Dermis blood vessel endothelial cell (primary cell): ENCODE measurements around the gene PTPRS. TPM values are rescaled to one million over a fixed set of nuclear protein-coding genes. Genes with fewer than 3 reads are reported as not detected.
A peak's percentile ranks its signal among the peaks of the same experiment; 100 is the strongest.

Source experiments
- DNase-seq: peaks from one replicate; pipeline ENCODE4 v3.0.0; 2010
- total RNA-seq: library from RNA; depleted of rRNA; stranded (reverse); fragments of >200 nt; gene quantifications from 2 replicates; pipeline ENCODE4 v1.2.3, GENCODE V29; 2014

The PTPRS gene
- total RNA-seq, 1 donor from 2014 or later: 26.2 TPM

DNA sequence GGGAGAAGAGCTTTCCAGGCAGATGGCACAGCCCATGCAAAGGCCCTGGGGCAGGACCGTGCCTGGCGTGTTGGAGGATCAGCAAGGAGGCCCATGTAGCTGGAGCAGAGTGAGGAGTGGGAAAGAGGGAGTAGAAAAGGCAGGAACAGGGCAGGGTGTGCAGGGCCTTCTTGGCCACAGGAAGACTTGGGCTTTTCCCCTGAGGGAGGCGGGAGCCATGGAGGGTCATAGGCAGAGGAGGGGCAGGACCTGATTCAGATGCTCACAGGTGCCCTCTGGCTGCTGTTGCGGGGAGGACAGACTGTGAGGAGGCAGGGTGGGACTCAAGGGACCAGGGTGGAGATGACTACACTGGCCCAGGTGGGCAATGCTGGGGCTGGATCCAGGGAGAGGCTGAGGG is 13.8 kb upstream of the PTPRS start:
- DNase-seq: peak; percentile 19

DNA sequence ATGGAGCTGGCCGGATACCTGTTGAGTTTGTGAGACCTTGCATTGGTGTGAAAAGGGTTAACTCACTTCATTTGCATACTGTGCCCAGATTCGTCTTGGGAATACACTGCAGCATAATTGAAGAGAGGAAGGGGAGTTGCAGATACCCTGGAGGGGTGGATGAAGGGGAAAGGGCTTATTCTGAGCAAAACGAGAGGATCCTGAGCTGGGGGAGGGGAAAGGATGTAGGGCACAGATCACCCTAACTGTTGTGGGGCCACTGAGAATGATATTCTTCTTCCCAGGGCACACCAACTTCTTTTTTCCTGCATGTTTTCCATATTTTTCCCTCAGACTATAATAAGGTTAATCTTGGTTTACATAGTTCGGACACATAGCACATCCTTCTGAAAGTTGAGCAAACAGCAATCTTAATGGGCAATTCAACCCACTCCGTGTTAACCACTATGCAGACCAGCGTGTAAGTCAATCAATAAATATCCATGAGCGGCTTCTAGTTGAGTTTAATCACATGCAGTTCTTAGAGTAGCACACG is 11.7 kb upstream of the PTPRS start:
- DNase-seq: no peak

GRCh38 chr19:5351731-5352228 is 11.2 kb upstream of the PTPRS start:
- no peak for DNase-seq

DNA sequence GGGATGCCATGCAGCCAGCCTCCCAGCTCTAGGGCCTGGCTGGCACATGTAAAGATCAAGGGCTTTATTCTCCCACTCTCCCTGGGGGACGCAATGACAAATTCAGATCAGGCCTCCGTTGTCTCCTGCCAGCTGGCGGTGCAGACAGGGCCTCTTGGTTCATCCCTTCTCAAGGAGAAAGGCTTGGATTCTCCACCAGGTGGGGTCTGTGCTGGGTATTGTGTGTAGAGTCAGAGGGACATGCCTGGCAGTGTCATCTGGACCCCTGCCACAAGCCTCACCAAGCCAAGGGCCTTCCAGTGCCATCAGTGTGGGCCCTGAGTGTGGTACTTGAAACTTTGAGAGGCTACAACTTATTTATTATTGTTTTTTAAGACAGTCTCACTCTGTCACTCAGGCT is 8.4 kb upstream of the PTPRS start:
- no peak for DNase-seq

DNA sequence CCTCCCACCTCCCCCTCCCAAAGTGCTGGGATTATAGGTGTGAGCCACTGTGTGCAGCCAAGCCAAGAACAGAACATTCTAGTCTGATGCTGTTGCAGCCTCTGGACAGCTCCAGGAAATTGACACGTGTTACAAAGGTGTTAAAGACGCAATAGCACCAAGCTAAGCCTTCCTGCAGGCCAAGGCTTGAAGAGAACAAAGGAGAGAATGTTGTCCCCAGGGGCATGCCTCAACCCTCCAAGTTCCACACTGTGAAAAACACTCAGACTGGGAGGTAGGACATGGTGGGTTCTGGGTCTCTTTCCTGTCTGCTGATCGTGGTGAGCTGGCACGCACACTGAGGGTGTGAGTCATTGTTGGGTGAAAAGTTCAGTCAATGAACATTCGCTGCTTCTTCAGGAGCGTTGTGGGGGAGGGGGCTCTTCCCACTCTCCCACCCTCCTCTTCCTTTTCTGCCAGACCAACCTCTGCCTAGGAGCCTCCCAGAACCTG is 5.3 kb upstream of the PTPRS start:
- DNase-seq: peak; percentile 17

GRCh38 chr19:5343848-5344247 is 3.2 kb upstream of the PTPRS start:
- DNase-seq: no peak

DNA sequence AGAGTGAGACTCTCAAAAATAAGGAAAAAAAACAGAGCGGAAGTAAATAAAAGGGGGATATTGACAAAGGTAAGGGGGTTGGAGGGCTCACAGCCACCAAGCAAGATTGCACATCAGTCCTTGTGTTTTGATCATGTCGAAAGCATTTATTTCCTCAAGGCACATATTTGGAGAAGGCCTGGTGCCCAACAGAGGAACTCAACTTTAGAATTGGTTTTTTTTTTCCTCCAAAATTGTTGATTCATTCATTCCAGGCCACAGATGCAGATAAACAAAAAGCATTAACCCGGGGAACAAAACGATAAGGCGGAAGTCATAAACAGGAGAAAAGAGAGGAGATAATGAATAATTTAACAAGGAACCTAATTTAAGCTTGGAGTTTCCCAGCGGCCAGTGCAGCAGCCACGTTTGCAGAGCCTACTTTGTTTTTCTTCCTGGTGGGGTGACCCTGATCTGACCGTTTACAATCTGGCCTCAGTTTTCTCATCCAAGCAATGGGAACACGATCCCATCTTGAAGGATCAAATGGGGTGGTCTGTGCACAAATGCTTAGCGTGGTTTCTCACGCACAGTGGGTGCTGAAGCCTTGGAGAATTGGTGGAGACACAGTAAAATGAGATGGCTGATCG is 2.1 kb upstream of the PTPRS start:
- DNase-seq: no peak

DNA sequence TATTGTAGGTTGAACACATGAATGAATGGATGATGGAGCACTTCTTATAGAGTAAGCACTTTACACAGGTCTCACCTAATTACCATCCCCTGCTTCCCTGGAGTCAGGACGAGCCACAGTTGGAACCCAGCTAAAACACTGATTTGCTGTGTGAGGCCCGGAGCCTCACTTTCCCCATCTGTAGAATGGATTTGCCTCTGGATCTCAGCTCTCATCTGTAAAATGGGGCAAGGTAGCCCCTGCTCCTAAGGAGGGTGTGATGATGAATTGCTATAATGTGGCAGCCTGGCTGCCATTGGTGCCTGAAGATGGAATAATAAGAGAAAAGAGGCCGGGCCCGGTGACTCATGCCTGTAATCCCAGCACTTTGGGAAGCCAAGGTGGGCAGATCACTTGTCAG is 1.4 kb upstream of the PTPRS start:
- no peak for DNase-seq

GRCh38 chr19:5341448-5341820 is 822 bp upstream of the PTPRS start:
- no peak for DNase-seq

DNA sequence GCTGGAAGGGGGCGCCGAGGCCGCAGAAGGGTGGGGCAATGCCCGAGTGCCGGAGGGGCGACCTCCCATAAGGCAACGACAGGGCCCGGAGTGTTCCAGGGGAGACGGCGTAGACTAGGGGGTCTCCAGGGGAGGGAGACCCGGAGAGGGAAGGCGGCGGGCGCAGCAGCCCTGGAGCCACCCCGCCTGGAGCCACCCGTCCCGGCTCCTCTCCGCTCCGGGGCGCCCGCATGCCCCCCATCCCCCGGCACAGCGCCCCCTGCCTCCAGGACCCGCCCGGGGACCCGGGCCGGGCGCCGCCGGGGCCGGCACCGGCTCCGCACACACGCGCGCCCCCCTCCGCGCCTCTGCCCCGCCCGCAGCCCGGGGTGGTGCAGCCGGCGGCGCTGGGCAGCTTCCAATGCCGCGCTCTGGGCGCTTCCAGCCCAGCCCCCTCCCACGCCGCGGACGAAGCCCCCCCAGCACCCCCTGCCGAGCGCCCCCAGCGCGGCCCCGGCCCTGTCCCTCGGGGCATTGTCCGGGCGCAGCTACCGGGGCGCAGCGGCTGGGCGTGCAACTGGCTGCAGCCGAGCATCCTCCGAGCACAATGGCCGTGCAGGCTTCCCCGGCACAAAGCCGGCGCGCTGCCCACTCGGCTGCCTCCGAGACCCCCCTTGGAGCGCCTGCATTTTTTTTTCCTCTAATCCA is 519 bp downstream of the PTPRS start:
- no peak for DNase-seq

- no peak for DNase-seq
These were observed 1.2 kb downstream of the PTPRS start for GRCh38 chr19:5339198-5339949.

- no peak for DNase-seq
These were observed 1.9 kb downstream of the PTPRS start for GRCh38 chr19:5338656-5339197.

DNA sequence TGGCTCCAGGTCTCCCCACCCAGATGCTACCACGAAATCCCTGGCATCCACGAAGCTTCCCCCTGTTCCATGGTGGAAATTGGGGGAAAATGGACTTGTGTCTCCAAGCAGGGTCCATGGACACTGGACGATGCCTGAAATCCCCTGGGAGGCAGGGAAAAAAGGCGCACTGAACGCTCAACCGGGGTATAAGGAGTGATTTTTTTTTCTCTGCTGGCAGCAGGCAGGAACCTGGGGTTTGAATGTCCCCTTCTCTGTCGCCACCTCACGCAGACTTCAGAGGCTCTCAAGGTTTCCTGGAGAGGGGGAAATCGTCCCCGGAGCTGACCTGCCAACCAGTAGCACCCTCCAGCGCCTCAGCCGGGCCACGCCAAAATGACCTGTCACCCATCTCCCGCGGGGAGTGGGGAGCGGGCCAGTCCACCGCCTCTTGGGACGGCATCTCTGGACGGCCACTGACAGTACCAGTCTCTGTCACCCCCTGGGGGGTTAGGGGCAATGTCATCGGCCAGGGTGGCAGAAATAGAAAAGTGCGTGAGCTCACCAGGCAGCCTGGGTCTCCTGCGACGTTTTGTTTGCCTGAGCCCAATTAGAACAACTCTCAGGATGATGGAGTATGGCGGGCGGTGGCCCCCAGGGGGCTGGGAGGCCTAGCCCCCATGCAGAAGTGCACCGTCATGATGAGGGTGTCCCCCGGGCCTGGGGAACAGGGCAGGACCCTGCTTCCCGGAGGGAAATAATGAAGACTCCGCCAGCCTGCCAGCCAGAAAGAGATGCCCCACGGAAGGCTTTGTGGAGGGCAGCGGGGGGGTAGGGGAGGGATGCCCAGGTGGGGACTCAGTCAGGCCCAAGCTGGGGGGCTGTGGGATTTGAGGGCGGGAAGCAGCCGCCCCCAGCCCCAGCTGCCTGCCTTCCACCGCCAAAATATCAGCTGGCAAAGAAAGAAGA is 2.6 kb downstream of the PTPRS start:
- DNase-seq: no peak

GRCh38 chr19:5337126-5337525 is 3.5 kb downstream of the PTPRS start:
- DNase-seq: no peak

DNA sequence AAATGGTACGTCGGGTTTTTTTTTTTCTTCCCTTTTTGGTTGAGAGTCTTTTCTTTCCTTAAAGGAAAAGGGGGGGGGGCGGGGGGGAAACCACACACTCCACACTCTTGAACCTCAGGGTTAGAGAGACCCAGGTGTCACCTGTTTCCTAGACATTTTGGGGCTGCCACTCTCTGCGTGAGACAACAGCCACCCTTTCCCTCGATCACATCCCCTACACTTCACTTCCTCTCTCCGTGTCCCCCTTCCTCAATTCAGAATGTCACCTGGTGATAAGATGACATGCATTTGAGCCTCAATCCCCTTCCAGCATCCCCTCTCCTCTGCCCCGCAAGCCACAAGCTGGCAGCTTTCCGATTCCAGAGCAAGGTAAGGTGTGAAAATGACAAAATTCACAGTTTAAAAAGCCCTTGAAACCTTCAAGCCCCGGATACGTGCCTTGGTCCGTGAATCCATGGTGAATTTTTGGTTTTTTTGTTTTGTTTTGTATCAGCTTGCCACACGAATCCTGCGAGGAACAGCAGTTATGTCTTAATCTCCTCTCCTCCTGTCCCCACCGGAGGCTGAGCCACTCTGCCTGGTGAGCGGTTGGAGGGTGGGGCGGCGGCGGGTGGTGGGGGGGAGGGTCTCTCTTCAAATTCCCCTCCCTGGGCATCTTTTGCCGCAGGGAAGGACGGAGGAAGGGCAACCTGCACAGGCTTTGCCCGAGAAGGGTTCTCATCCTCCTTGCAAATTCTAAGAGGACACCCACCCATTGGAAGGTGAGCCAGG is 4.2 kb downstream of the PTPRS start:
- no peak for DNase-seq

DNA sequence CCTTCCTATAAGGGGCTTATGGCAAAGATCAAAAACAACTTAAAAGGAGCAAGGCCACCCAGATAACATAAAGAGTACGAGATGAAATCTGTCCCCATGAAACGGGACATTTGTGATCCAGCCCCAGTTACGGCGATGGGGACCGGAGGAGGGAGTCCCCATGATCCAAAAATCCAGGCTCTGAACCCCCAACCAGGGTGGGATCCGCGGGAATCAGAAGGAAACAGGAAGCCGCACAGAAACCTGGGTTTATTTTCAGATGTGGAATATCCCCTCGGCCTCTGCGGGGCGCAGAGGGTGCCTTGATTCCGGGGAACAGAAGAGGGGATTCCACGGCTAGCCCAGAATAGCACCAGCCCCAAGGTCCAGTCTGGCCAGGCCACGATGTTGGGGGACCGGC is 5.0 kb downstream of the PTPRS start:
- DNase-seq: no peak

GRCh38 chr19:5334824-5335500 is 5.7 kb downstream of the PTPRS start:
- no peak for DNase-seq

GRCh38 chr19:5334366-5334739 is 6.3 kb downstream of the PTPRS start:
- no peak for DNase-seq

DNA sequence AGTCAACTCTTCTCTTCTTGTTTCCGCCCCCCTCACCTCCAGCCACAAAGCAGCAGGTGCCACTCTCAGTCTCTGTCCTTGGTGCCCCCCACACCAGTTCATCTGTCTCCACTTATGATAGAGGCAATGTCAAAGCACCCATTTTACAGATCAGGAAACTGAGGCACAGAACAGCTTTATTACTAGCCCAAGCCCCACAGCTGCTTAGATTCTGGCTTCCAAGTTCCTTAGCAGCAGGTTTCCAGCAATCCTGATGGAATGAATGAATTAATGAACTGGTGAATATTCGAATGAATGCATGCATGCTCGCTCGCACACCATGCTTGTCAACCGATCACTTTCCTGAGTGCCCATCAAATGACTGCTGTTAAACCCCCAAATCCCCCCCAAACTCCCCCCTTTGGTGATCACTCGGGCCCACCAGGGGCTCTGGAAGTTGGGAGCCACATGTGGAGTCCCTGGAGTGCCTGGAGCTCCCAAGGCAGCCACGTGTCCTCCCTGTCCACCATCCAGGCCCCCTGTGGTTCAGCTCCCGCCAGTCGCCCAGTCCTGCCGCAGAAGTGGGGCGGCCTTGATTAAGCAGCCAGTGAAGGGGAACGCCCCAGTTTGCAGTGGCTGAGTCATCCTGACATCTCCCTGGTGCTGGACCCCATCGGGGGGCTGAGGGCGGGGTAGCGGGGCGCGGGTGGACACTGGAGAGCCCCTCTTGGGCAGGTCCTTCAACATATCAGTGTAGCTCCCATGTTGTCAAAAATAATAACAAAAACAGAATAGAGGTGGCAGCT is 6.8 kb downstream of the PTPRS start:
- DNase-seq: no peak

DNA sequence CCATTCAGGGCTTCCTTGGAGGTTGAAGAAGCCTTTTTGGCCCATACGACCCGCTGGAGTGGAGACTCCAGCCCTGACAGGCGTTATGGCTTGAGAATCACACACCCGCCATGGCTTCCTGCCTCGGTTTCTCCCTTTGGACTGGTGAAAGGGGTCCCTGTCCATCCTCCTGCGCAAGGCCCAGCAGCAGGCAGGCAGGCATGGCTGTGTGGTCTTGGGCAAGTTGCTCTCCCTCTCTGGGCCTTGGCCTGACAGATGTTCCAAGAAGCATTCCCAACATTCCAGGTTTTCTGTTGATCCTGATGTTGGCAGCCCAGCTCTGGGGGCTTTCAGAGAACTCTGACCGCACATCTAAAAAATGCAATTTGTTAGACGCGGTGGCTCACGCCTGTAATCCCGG is 8.1 kb downstream of the PTPRS start:
- DNase-seq: no peak
